ENCODE results near the gene FAM83D. TPM values are rescaled to one million over a fixed set of nuclear protein-coding genes. Genes with fewer than 3 reads are reported as not detected.

FAM83D gene
- total and polyA plus RNA-seq, 2 of the 4 experiments (the other 2 are of a cell fraction): 20.4 to 26.4 TPM

GRCh38 chr20:38968090-38968489 lies 41.9 kb downstream of the FAM83D start:
- Histone ChIP-seq H3K4me2 (ENCODE audit: low read depth, low read length) (no peak overlapping the region), H2BK15ac (ENCODE audit: low read depth, low read length) (peak overlapping the region; percentile 44; the same call in 1 of the 3 replicates), H4K5ac (ENCODE audit: low read depth, low read length) (no peak overlapping the region), H3K23ac (ENCODE audit: low read depth, low read length) (no peak overlapping the region), H2AFZ (replicated peaks; ENCODE audit: low read length, poor library complexity) (no peak overlapping the region), H3K27ac (ENCODE audit: insufficient read depth, low read length) (no peak overlapping the region), H3K27me3 (ENCODE audit: control insufficient read depth, insufficient read depth, low read length) (no peaks in the 10 kb centered on the region), H3K79me1 (ENCODE audit: low read depth in 1 of 2, low read length in 2 of 2) (peaks cover 37 to 61% of the 10 kb centered on the region in 2 experiments), H3K4me3 (ENCODE audit: insufficient read depth, low read depth, low read length) (no peak overlapping the region), H3K4ac (ENCODE audit: low read depth, low read length) (peak overlapping the region; percentile 20), H2BK120ac (ENCODE audit: low read depth, low read length) (peak overlapping the region; percentile 62), H2AK5ac (ENCODE audit: low read depth, low read length) (peak overlapping the region; percentile 27; the same call in 1 of the 2 replicates), H4K20me1 (ENCODE audit: insufficient read depth, low read length) (no peaks in the 10 kb centered on the region), H2AK9ac (replicated peaks; ENCODE audit: low read depth, low read length, poor library complexity) (peak overlapping the region; percentile 31), H2BK20ac (ENCODE audit: low read depth, low read length) (no peak overlapping the region), H3K9me1 (ENCODE audit: insufficient read depth, low read length) (peaks cover 14% of the 10 kb centered on the region), H3K14ac (replicated peaks; ENCODE audit: low read depth, low read length) (no peak overlapping the region), H3K9ac (ENCODE audit: low read depth, low read length) (no peak overlapping the region), H3K36me3 (ENCODE audit: control insufficient read depth, insufficient read depth, low read length) (no peaks in the 10 kb centered on the region; the same call in 1 of the 2 replicates), H4K8ac (ENCODE audit: low read depth in 2 of 2, low read length in 2 of 2) (no peak overlapping the region), H3K56ac (ENCODE audit: extremely low read depth, insufficient read depth, low read length) (no peak overlapping the region), H4K91ac (ENCODE audit: insufficient read depth, low read depth, low read length) (peak overlapping the region; percentile 58; the same call in 1 of the 2 replicates), H3K18ac (ENCODE audit: low read depth, low read length) (no peak overlapping the region), H3K4me1 (ENCODE audit: control insufficient read depth, insufficient read depth, low read length) (peaks cover 11% of the 10 kb centered on the region), H3K9me3 (ENCODE audit: control insufficient read depth, insufficient read depth, low read length) (no peaks in the 10 kb centered on the region), H2BK5ac (ENCODE audit: low read depth, low read length, poor library complexity, severe bottlenecking) (no peak overlapping the region)
- in situ Hi-C loops (cut with MboI; ENCODE audit: low sequenced_read_pairs): no loop called here
- DNase-seq: no peak
- ChIA-PET CTCF (no interaction called here), POLR2A (ENCODE audit: unreplicated experiment) (no interaction called here)
- TF ChIP-seq CHD1 (IDR thresholded peaks at IDR 0.05; ENCODE audit: low read depth, low read length) (no peak), SMC3 (IDR thresholded peaks at IDR 0.05; ENCODE audit: low read depth, low read length) (no peak), ELK1 (IDR thresholded peaks at IDR 0.05; ENCODE audit: borderline replicate concordance, low read depth, low read length) (no peak), MAFK (IDR thresholded peaks at IDR 0.05; ENCODE audit: low read depth, low read length) (no peak)
- WGBS, 2 experiments (ENCODE audit: extremely low coverage in 2 of 2, insufficient read length in 1 of 2): no CpG with 5 or more reads among the region's 6 CpGs
- intact Hi-C loops (cut with micrococcal nuclease): no loop called here
- dilution Hi-C loops (cut with HindIII; ENCODE audit: low sequenced_read_pairs, unreplicated experiment): no loop called here
- no TSS peak for BruUV-seq (replicated peaks)
- no peak for ATAC-seq (ENCODE audit: low read depth)

All from IMR-90 (cell line).